ENCODE results near the gene AQP11.

AQP11 gene

GRCh38 chr11:77589181-77589520 lies 602 bp upstream of the AQP11 start:
- Histone ChIP-seq H3K27ac (ENCODE audit: low read length) (no peak overlapping the region), H3K9ac (ENCODE audit: low read depth, low read length) (no peak overlapping the region), H3K36me3 (ENCODE audit: insufficient read depth, low read length) (peaks cover 21% of the 10 kb centered on the region), H3K4me3 (ENCODE audit: low read depth in 1 of 2, low read length in 2 of 2) (no peak overlapping the region), H2AFZ (ENCODE audit: low read depth, low read length) (no peak overlapping the region), H4K20me1 (ENCODE audit: insufficient read depth, low read length) (no peaks in the 10 kb centered on the region), H3K9me3 (ENCODE audit: insufficient read depth, low read length, severe bottlenecking) (peaks cover 10% of the 10 kb centered on the region), H3K27me3 (ENCODE audit: insufficient read depth, low read length, poor library complexity) (no peaks in the 10 kb centered on the region), H3K4me2 (ENCODE audit: insufficient read depth, low read length) (no peak overlapping the region), H3K79me2 (ENCODE audit: insufficient read depth, low read length) (no peaks in the 10 kb centered on the region), H3K4me1 (ENCODE audit: insufficient read depth, low read length) (no peaks in the 10 kb centered on the region)
- ATAC-seq (ENCODE audit: insufficient read depth, low read depth): no peak
- TF ChIP-seq EZH2 (IDR thresholded peaks at IDR 0.05; ENCODE audit: borderline replicate concordance, low read depth, low read length, severe bottlenecking) (no peak), CTCF (IDR thresholded peaks at IDR 0.05; ENCODE audit: borderline replicate concordance, extremely low read depth, low read length, poor library complexity, severe bottlenecking) (no peak)
- no peak for DNase-seq

GRCh38 chr11:77590194-77590782 lies 535 bp downstream of the AQP11 start:
- Histone ChIP-seq H3K36me3 (ENCODE audit: insufficient read depth, low read length) (peaks cover 21% of the 10 kb centered on the region), H3K79me2 (ENCODE audit: insufficient read depth, low read length) (no peaks in the 10 kb centered on the region), H3K4me1 (ENCODE audit: insufficient read depth, low read length) (no peaks in the 10 kb centered on the region), H3K27ac (ENCODE audit: low read length) (no peak overlapping the region), H3K9me3 (ENCODE audit: insufficient read depth, low read length, severe bottlenecking) (peaks cover 10% of the 10 kb centered on the region), H2AFZ (ENCODE audit: low read depth, low read length) (no peak overlapping the region), H3K4me3 (ENCODE audit: low read depth in 1 of 2, low read length in 2 of 2) (no peak overlapping the region), H3K4me2 (ENCODE audit: insufficient read depth, low read length) (no peak overlapping the region), H3K27me3 (ENCODE audit: insufficient read depth, low read length, poor library complexity) (no peaks in the 10 kb centered on the region), H3K9ac (ENCODE audit: low read depth, low read length) (no peak overlapping the region), H4K20me1 (ENCODE audit: insufficient read depth, low read length) (no peaks in the 10 kb centered on the region)
- ATAC-seq (ENCODE audit: insufficient read depth, low read depth): no peak
- TF ChIP-seq EZH2 (IDR thresholded peaks at IDR 0.05; ENCODE audit: borderline replicate concordance, low read depth, low read length, severe bottlenecking): no peak
- no peak for TF ChIP-seq CTCF (IDR thresholded peaks at IDR 0.05; ENCODE audit: borderline replicate concordance, extremely low read depth, low read length, poor library complexity, severe bottlenecking)
- DNase-seq: no peak

GRCh38 chr11:77592727-77593126 lies 3.0 kb downstream of the AQP11 start:
- Histone ChIP-seq H3K36me3 (ENCODE audit: insufficient read depth, low read length) (peaks cover 21% of the 10 kb centered on the region), H3K4me2 (ENCODE audit: insufficient read depth, low read length) (no peak overlapping the region), H3K79me2 (ENCODE audit: insufficient read depth, low read length) (no peaks in the 10 kb centered on the region), H2AFZ (ENCODE audit: low read depth, low read length) (no peak overlapping the region), H3K9me3 (ENCODE audit: insufficient read depth, low read length, severe bottlenecking) (peaks cover 10% of the 10 kb centered on the region), H3K27me3 (ENCODE audit: insufficient read depth, low read length, poor library complexity) (no peaks in the 10 kb centered on the region), H3K4me1 (ENCODE audit: insufficient read depth, low read length) (no peaks in the 10 kb centered on the region), H3K9ac (ENCODE audit: low read depth, low read length) (no peak overlapping the region), H3K27ac (ENCODE audit: low read length) (no peak overlapping the region), H3K4me3 (ENCODE audit: low read depth in 1 of 2, low read length in 2 of 2) (no peak overlapping the region), H4K20me1 (ENCODE audit: insufficient read depth, low read length) (no peaks in the 10 kb centered on the region)
- TF ChIP-seq EZH2 (IDR thresholded peaks at IDR 0.05; ENCODE audit: borderline replicate concordance, low read depth, low read length, severe bottlenecking): no peak
- TF ChIP-seq CTCF (IDR thresholded peaks at IDR 0.05; ENCODE audit: borderline replicate concordance, extremely low read depth, low read length, poor library complexity, severe bottlenecking): no peak
- ATAC-seq (ENCODE audit: insufficient read depth, low read depth): no peak
- no peak for DNase-seq

- H3K9ac ChIP-seq (ENCODE audit: low read depth, low read length): no peak overlapping the region
- TF ChIP-seq EZH2 (IDR thresholded peaks at IDR 0.05; ENCODE audit: borderline replicate concordance, low read depth, low read length, severe bottlenecking) (no peak), CTCF (IDR thresholded peaks at IDR 0.05; ENCODE audit: borderline replicate concordance, extremely low read depth, low read length, poor library complexity, severe bottlenecking) (no peak)
- H3K4me1 ChIP-seq (ENCODE audit: insufficient read depth, low read length): no peaks in the 10 kb centered on the region
- H3K4me3 ChIP-seq (ENCODE audit: low read depth in 1 of 2, low read length in 2 of 2): no peak overlapping the region
- H3K27me3 ChIP-seq (ENCODE audit: insufficient read depth, low read length, poor library complexity): no peaks in the 10 kb centered on the region
- no peaks in the 10 kb centered on the region for H3K79me2 ChIP-seq (ENCODE audit: insufficient read depth, low read length)
- peaks cover 17% of the 10 kb centered on the region for H3K36me3 ChIP-seq (ENCODE audit: insufficient read depth, low read length)
- H2AFZ ChIP-seq (ENCODE audit: low read depth, low read length): no peak overlapping the region
- no peak for ATAC-seq (ENCODE audit: insufficient read depth, low read depth)
- H3K4me2 ChIP-seq (ENCODE audit: insufficient read depth, low read length): no peak overlapping the region
- H3K9me3 ChIP-seq (ENCODE audit: insufficient read depth, low read length, severe bottlenecking): peaks cover 10% of the 10 kb centered on the region
- no peaks in the 10 kb centered on the region for H4K20me1 ChIP-seq (ENCODE audit: insufficient read depth, low read length)
- no peak for DNase-seq
- no peak overlapping the region for H3K27ac ChIP-seq (ENCODE audit: low read length)
These were observed 4.1 kb downstream of the AQP11 start for GRCh38 chr11:77593883-77594282.
